Measurements from ENCODE around the gene SERTAD1. TPM values are rescaled to one million over a fixed set of nuclear protein-coding genes. Genes with fewer than 3 reads are reported as not detected.
"Not testable (repeated sequence)": the region's sequence is repeated elsewhere in the genome, so short reads cannot be mapped to it uniquely, and the experiment has no call there.

The SERTAD1 gene
- total and polyA plus RNA-seq, 4 experiments from 2014 or later = 5.4 to 11.3 (median 10.6) TPM

- peaks cover 4 to 6% of the 10 kb centered on the region in 2 donors for H3K36me3 Mint-ChIP-seq
- ChIA-PET CTCF (ENCODE audit: partially characterized antibody) (interaction anchor here (0.7 to 1.1 kb wide), 3 partner anchors 37 to 173 kb away, joined by 3 read pairs; no protein-coding TSS in a partner anchor), POLR2A (ENCODE audit: partially characterized antibody) (no interaction called here)
- no peaks in the 10 kb centered on the region for H3K9me3 ChIP-seq (ENCODE audit: control insufficient read depth in 1 of 2, low read length in 2 of 2)
- H3K4me1 ChIP-seq (ENCODE audit: insufficient read depth, low read length) = peaks cover 20% of the 10 kb centered on the region
- peaks cover 6 to 7% of the 10 kb centered on the region in 2 donors for H3K27me3 Mint-ChIP-seq
- no peak for DNase-seq
- peaks cover 0 to 2% (median 0%) of the 10 kb centered on the region in 8 donors for H3K9me3 Mint-ChIP-seq
- peaks cover 22 to 30% (median 24%) of the 10 kb centered on the region in 4 donors for H3K4me1 Mint-ChIP-seq
- peak overlapping the region in 1 of 7 donors; percentile 30 for H3K27ac Mint-ChIP-seq
- no peaks in the 10 kb centered on the region for H3K36me3 ChIP-seq (ENCODE audit: insufficient read depth, low read length)
- H3K4me3 Mint-ChIP-seq = no peak overlapping the region
- no peak overlapping the region for H3K4me3 ChIP-seq (ENCODE audit: low read length in 2 of 2)
- intact Hi-C loops (cut with micrococcal nuclease) = no loop called here
- no peaks in the 10 kb centered on the region for H3K27me3 ChIP-seq (ENCODE audit: insufficient read depth, low read length)
- no peak overlapping the region for H3K27ac ChIP-seq (ENCODE audit: low read depth, low read length)
Observed at GRCh38 chr19:40461669-40462221, 36.0 kb upstream of the SERTAD1 start.

GRCh38 chr19:40460185-40460584 lies 34.4 kb upstream of the SERTAD1 start:
- no peaks in the 10 kb centered on the region for H3K9me3 ChIP-seq (ENCODE audit: control insufficient read depth in 1 of 2, low read length in 2 of 2)
- intact Hi-C loops (cut with micrococcal nuclease) = no loop called here
- DNase-seq = no peak
- CTCF ChIA-PET (ENCODE audit: partially characterized antibody) = interaction anchor here (0.6 to 1.4 kb wide), 3 partner anchors 40 to 168 kb away, joined by 3 read pairs; no protein-coding TSS in a partner anchor
- H3K27ac ChIP-seq (ENCODE audit: low read depth, low read length) = no peak overlapping the region
- H3K4me1 ChIP-seq (ENCODE audit: insufficient read depth, low read length) = peaks cover 9% of the 10 kb centered on the region
- POLR2A ChIA-PET (ENCODE audit: partially characterized antibody) = no interaction called here
- Mint-ChIP-seq H3K9me3 (no peaks in the 10 kb centered on the region), H3K36me3 (no peaks in the 10 kb centered on the region), H3K4me3 (no peak overlapping the region), H3K27me3 (no peaks in the 10 kb centered on the region), H3K27ac (no peak overlapping the region), H3K4me1 (peaks cover 9 to 15% (median 11%) of the 10 kb centered on the region in 4 donors)
- H3K36me3 ChIP-seq (ENCODE audit: insufficient read depth, low read length) = no peaks in the 10 kb centered on the region
- no peak overlapping the region for H3K4me3 ChIP-seq (ENCODE audit: low read length in 2 of 2)
- no peaks in the 10 kb centered on the region for H3K27me3 ChIP-seq (ENCODE audit: insufficient read depth, low read length)

- H3K36me3 Mint-ChIP-seq = no peaks in the 10 kb centered on the region
- no peaks in the 10 kb centered on the region for H3K4me1 ChIP-seq (ENCODE audit: insufficient read depth, low read length)
- H3K4me3 ChIP-seq (ENCODE audit: low read length in 2 of 2) = no peak overlapping the region
- no peaks in the 10 kb centered on the region for H3K9me3 ChIP-seq (ENCODE audit: control insufficient read depth in 1 of 2, low read length in 2 of 2)
- no peaks in the 10 kb centered on the region for H3K36me3 ChIP-seq (ENCODE audit: insufficient read depth, low read length)
- CTCF ChIA-PET (ENCODE audit: partially characterized antibody) = interaction anchor here (1.0 kb wide), 1 partner anchor 176 kb away, joined by 3 read pairs; no protein-coding TSS in a partner anchor
- POLR2A ChIA-PET (ENCODE audit: partially characterized antibody) = no interaction called here
- peaks cover 0 to 4% (median 2%) of the 10 kb centered on the region in 4 donors for H3K4me1 Mint-ChIP-seq
- no peaks in the 10 kb centered on the region for H3K27me3 ChIP-seq (ENCODE audit: insufficient read depth, low read length)
- H3K27ac ChIP-seq (ENCODE audit: low read depth, low read length) = no peak overlapping the region
- intact Hi-C loops (cut with micrococcal nuclease) = no loop called here
- no peak for DNase-seq
- no peak overlapping the region for H3K4me3 Mint-ChIP-seq
- no peaks in the 10 kb centered on the region for H3K27me3 Mint-ChIP-seq
- no peaks in the 10 kb centered on the region for H3K9me3 Mint-ChIP-seq
- H3K27ac Mint-ChIP-seq = no peak overlapping the region
Observed at GRCh38 chr19:40458597-40458974, 32.8 kb upstream of the SERTAD1 start.

GRCh38 chr19:40457953-40458596 lies 32.3 kb upstream of the SERTAD1 start:
- CTCF ChIA-PET (ENCODE audit: partially characterized antibody) = interaction anchor here (1.0 kb wide), 1 partner anchor 177 kb away, joined by 3 read pairs; no protein-coding TSS in a partner anchor
- no peaks in the 10 kb centered on the region for H3K36me3 ChIP-seq (ENCODE audit: insufficient read depth, low read length)

GRCh38 chr19:40457048-40457447 lies 31.3 kb upstream of the SERTAD1 start:
- POLR2A ChIA-PET (ENCODE audit: partially characterized antibody) = interaction anchor here (2.1 kb wide), 1 partner anchor 13 kb away, joined by 5 read pairs; the partner anchor contains the start of gene SERTAD3

More at GRCh38 chr19:40457953-40458596, 32.3 kb upstream of the SERTAD1 start:
- POLR2A ChIA-PET (ENCODE audit: partially characterized antibody) = no interaction called here
- Mint-ChIP-seq H3K36me3 (no peaks in the 10 kb centered on the region), H3K9me3 (no peaks in the 10 kb centered on the region), H3K27me3 (no peaks in the 10 kb centered on the region), H3K4me1 (peaks cover 0 to 4% (median 2%) of the 10 kb centered on the region in 4 donors), H3K4me3 (no peak overlapping the region), H3K27ac (no peak overlapping the region)
- H3K4me3 ChIP-seq (ENCODE audit: low read length in 2 of 2) = no peak overlapping the region
- intact Hi-C loops (cut with micrococcal nuclease) = no loop called here
- H3K4me1 ChIP-seq (ENCODE audit: insufficient read depth, low read length) = no peaks in the 10 kb centered on the region
- H3K9me3 ChIP-seq (ENCODE audit: control insufficient read depth in 1 of 2, low read length in 2 of 2) = no peaks in the 10 kb centered on the region
- H3K27me3 ChIP-seq (ENCODE audit: insufficient read depth, low read length) = no peaks in the 10 kb centered on the region
- DNase-seq = no peak
- H3K27ac ChIP-seq (ENCODE audit: low read depth, low read length) = no peak overlapping the region

GRCh38 chr19:40453943-40454342 lies 28.2 kb upstream of the SERTAD1 start:
- H3K4me3 Mint-ChIP-seq; intact Hi-C loops (cut with micrococcal nuclease): not testable (repeated sequence)
- POLR2A ChIA-PET (ENCODE audit: partially characterized antibody) = interaction anchor here (1.5 kb wide), 1 partner anchor 12 kb away, joined by 4 read pairs; the partner anchor contains the start of gene BLVRB

More at GRCh38 chr19:40457048-40457447, 31.3 kb upstream of the SERTAD1 start:
- Histone ChIP-seq H3K4me1 (ENCODE audit: insufficient read depth, low read length) (no peaks in the 10 kb centered on the region), H3K27ac (ENCODE audit: low read depth, low read length) (no peak overlapping the region), H3K4me3 (ENCODE audit: low read length in 2 of 2) (no peak overlapping the region), H3K27me3 (ENCODE audit: insufficient read depth, low read length) (no peaks in the 10 kb centered on the region), H3K9me3 (ENCODE audit: control insufficient read depth in 1 of 2, low read length in 2 of 2) (no peaks in the 10 kb centered on the region), H3K36me3 (ENCODE audit: insufficient read depth, low read length) (no peaks in the 10 kb centered on the region)
- Mint-ChIP-seq H3K27ac (peak overlapping the region in 1 of 7 donors; percentile 32), H3K9me3 (no peaks in the 10 kb centered on the region), H3K36me3 (peaks cover 0 to 1% of the 10 kb centered on the region in 2 donors), H3K4me1 (peaks cover 0 to 4% (median under 1%) of the 10 kb centered on the region in 4 donors), H3K4me3 (no peak overlapping the region), H3K27me3 (no peaks in the 10 kb centered on the region)
- DNase-seq = no peak
- intact Hi-C loops (cut with micrococcal nuclease) = no loop called here
- CTCF ChIA-PET (ENCODE audit: partially characterized antibody) = interaction anchor here (7.3 kb wide), 1 partner anchor 8 kb away, joined by 45 read pairs; the partner anchor contains the start of gene BLVRB

GRCh38 chr19:40453151-40453735 lies 27.5 kb upstream of the SERTAD1 start:
- Histone ChIP-seq H3K36me3 (ENCODE audit: insufficient read depth, low read length) (no peaks in the 10 kb centered on the region), H3K4me3 (ENCODE audit: low read length in 2 of 2) (no peak overlapping the region), H3K27ac (ENCODE audit: low read depth, low read length) (no peak overlapping the region), H3K27me3 (ENCODE audit: insufficient read depth, low read length) (no peaks in the 10 kb centered on the region), H3K4me1 (ENCODE audit: insufficient read depth, low read length) (no peaks in the 10 kb centered on the region), H3K9me3 (ENCODE audit: control insufficient read depth in 1 of 2, low read length in 2 of 2) (no peaks in the 10 kb centered on the region)
- DNase-seq = no peak
- Mint-ChIP-seq H3K4me3 (no peak overlapping the region), H3K4me1 (peaks cover 0 to 1% (median 0%) of the 10 kb centered on the region in 4 donors), H3K27me3 (no peaks in the 10 kb centered on the region), H3K27ac (no peak overlapping the region), H3K36me3 (peaks cover 0 to 7% of the 10 kb centered on the region in 2 donors), H3K9me3 (no peaks in the 10 kb centered on the region)
- CTCF ChIA-PET (ENCODE audit: partially characterized antibody) = interaction anchor here (0.9 to 7.3 kb wide), 3 partner anchors 12 to 33 kb away, joined by 3 to 45 read pairs (median 7); partner anchors contain the start of gene BLVRB
- POLR2A ChIA-PET (ENCODE audit: partially characterized antibody) = interaction anchor here (1.5 kb wide), 1 partner anchor 13 kb away, joined by 4 read pairs; the partner anchor contains the start of gene BLVRB
- intact Hi-C loops (cut with micrococcal nuclease) = no loop called here

More at GRCh38 chr19:40453943-40454342, 28.2 kb upstream of the SERTAD1 start:
- H3K4me1 Mint-ChIP-seq; H3K9me3 Mint-ChIP-seq; DNase-seq; H3K27ac Mint-ChIP-seq; H3K36me3 Mint-ChIP-seq; H3K4me1 ChIP-seq (ENCODE audit: insufficient read depth, low read length); H3K27me3 ChIP-seq (ENCODE audit: insufficient read depth, low read length); H3K9me3 ChIP-seq (ENCODE audit: control insufficient read depth in 1 of 2, low read length in 2 of 2); H3K27ac ChIP-seq (ENCODE audit: low read depth, low read length); H3K36me3 ChIP-seq (ENCODE audit: insufficient read depth, low read length); H3K27me3 Mint-ChIP-seq; H3K4me3 ChIP-seq (ENCODE audit: low read length in 2 of 2): not testable (repeated sequence)
- CTCF ChIA-PET (ENCODE audit: partially characterized antibody) = interaction anchor here (0.9 to 7.3 kb wide), 2 partner anchors 11 to 34 kb away, joined by 3 to 45 read pairs; partner anchors contain the start of gene BLVRB
